ENCODE results near the gene GSG1L.
"Not testable (repeated sequence)": the region's sequence is repeated elsewhere in the genome, so short reads cannot be mapped to it uniquely, and the experiment has no call there.

GSG1L gene

GRCh38 chr16:27977966-27978365 is 85.5 kb downstream of the GSG1L start:
- no peak for DNase-seq

GRCh38 chr16:27976990-27977389 is 86.5 kb downstream of the GSG1L start:
- no peak for DNase-seq

DNA sequence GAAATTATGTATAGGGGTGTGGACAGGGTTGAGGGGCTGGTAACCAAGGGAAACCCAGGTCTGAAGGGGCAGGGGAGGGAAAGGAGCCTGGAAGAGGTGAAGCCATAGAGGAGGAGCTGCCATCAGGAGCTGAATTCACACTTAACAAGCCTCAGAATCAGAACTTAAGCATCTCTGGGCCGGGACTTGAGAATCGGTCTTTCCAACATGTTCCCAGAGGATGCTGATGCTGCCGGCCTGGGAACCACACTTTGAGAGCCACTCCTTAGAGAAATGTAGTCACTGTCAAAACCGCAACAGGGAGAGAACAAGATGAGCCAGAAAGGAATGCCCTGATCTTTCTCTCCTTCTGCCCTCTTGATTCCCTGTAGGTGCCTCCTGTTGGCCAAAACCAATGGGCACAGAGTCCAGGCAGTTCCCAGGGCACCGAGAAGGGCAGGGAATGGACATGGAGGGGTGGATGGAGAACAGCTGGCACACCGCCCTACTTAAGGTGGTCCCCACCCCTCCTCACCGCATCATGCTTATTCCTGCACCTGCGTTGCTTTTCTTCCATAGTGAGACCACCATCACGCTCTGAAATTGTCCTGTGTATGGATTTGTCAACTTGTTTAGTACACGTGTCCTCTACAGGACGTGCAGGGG is 88.5 kb downstream of the GSG1L start:
- DNase-seq: no peak

GRCh38 chr16:27973678-27974077 is 89.8 kb downstream of the GSG1L start:
- no peak for DNase-seq

- peak; percentile 53 to 64 for DNase-seq
Measured at GRCh38 chr16:27972500-27972899, 91.0 kb downstream of the GSG1L start.

DNA sequence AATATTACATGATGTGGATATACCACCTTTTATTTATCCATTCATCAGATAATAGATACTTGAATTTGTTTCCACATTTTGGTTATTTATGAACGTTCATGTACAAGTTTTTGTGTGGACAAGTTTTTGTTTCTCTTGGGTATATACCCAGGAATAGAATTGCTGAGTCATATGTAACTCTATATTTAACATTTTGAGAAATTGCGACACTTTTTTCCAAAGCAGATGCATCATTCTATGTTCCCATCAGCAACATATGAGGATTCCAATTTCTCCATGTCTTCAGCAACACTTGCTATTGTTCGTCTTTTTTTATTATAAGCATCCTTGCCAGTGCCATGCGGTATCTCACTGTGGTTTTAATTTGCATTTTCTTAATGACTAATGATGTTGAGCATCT is 93.9 kb downstream of the GSG1L start:
- DNase-seq: no peak

GRCh38 chr16:27967169-27967568 is 96.3 kb downstream of the GSG1L start:
- no peak for DNase-seq

GRCh38 chr16:27966756-27967155 is 96.8 kb downstream of the GSG1L start:
- no peak for DNase-seq

- no peak for DNase-seq
Measured at GRCh38 chr16:27965801-27966200, 97.7 kb downstream of the GSG1L start.

DNA sequence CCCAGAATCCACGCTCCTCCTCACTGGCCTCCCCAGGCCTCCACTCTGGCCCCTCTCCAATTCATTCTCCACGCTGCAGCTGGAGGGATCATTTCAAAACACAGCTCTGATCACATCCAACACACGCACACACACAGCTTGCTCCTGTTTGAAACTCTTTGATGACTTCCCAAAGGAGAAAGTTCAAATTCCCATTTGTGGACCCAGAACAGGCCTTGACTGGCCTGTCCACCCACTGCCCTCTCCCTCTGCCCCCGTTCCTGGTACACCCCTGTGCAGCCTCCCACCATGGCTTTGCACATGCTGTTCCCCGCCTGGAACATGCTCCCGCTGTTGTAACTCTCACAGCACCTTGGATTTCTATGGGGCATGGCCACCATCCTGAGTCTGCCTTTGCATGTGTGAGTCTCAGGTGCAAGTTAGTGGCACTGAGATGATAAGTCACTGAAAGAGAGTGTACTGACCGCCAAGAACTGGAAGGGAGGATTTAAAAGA is 100.0 kb downstream of the GSG1L start:
- no peak for DNase-seq

GRCh38 chr16:27962197-27962596 is 101.3 kb downstream of the GSG1L start:
- DNase-seq: no peak

- no peak for DNase-seq
Measured at GRCh38 chr16:27961296-27961620, 102.3 kb downstream of the GSG1L start.

DNA sequence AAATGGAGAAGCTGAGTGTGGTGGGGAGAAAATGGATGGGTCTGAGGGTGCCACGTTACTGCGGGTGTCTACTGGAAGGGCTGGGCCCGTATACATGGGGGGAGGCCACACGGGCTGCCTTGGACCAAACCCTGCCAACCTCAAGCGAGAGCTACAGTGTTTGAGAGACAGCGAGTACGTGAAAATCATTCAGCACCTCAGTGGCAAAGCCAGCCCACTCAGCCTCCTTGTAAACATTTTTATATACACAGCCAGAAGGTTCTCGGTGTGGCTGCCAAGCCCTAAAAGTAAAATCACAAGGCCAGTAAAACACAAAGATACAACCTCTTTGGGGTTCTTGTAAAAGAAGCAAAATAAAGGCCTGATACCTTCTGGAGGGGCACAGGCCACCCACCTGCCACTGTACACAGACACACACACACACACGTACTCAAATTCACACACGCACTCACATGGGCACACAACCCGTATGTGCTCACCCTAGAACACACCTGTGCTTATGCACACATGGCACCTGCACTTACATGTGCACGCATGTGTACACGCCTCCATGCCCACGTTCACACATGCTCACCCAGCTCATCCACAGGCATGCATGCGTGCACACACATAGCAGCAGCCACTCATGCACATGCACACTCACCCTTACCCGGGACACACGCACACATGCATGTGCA is 102.8 kb downstream of the GSG1L start:
- no peak for DNase-seq

DNA sequence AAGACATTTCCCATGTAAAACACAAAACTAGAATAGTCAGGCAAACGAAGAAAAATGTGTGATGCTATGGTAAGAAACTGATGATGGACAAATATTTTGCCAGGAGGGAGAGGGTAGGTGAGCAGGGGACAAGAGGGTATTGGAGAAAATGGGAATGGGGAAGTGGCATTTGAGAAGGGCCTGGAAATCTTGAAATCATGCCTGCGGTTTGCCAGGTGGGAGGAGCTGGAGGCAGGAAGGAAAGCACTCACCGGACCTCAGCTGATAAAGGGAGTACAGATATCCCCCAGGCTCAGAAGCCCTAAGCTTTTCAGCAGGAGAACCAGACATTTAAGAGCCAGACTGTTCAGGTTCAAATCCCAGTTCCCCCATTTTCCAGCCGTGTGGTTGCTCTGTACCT is 103.6 kb downstream of the GSG1L start:
- no peak for DNase-seq

DNA sequence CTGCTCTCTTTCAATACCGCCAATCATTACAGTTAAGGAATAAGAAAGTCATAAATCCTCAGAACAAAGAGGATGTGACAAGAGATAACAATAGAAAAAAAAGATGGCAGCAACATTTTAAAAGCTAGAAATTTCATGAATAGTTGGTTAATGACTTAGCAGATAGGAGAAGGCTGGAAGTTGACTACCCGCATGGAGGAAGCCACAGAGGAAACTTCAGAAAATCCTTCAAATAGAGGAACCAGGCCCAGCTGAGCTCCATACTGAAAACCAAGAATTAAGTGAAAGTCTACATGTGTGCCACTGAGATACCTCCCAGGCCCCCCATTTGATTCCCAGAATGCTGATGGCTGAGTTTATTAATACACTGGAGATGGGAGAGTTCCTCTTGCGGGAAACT is 109.3 kb downstream of the GSG1L start:
- DNase-seq: no peak

GRCh38 chr16:27952811-27953210 is 110.7 kb downstream of the GSG1L start:
- no peak for DNase-seq

- DNase-seq: no peak
Measured at GRCh38 chr16:27951489-27952120, 111.9 kb downstream of the GSG1L start.

GRCh38 chr16:27950206-27950887 is 113.2 kb downstream of the GSG1L start:
- DNase-seq: no peak

GRCh38 chr16:27947696-27948095 is 115.8 kb downstream of the GSG1L start:
- no peak for DNase-seq

DNA sequence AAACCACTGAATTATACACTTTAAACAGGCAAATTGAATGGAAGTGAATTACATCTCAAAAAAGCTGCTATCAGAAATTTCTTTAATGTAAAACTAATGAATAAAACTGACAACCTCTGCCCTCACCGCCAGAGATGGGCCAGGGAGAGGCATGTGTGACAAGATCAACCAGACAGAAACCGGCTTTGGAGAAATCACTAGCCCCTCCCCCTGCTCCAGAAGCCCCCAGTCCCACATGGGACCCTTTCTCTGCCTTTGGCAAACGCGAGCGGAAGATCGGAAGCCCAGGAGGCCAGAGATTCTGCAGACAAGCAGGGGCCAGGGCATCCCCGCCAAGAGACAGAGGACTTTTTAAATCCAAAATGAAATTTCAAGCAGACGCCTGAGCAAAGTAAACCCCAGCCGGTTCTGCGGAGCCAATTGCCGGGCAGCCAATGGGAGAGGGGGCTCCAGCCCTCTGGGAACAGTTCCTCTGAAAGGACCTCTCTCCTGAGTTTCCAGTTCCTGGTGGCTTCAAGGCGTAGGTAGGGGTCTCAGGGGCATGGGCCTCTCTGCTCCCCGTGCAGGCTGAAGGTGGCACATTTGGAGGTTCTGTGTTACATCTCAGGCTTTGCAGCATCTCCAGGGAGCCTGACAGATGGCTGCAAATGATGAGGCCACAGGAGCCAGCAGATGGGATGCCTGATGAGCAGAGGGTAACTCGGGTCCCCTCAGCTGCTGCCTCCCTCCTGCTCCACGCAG is 118.1 kb downstream of the GSG1L start:
- no peak for DNase-seq

DNA sequence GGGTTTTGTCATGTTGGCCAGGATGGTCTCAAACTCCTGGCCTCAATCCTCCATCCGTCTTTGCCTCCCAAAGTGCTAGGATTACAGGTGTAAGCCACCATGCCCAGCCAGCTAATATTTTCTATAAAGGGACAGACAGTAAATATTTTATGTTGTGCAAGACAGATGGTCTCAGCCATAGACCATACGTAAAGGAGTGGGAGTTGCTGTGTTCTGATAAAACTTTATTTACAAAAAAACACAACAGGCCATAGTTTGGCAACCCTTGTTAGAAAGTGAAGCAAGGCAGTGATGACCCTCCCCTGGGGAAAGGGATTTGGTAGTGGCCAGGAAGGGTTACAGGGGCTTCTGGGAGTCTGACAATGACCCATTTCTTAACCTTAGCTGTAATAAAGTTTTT is 119.7 kb downstream of the GSG1L start:
- no peak for DNase-seq

DNA sequence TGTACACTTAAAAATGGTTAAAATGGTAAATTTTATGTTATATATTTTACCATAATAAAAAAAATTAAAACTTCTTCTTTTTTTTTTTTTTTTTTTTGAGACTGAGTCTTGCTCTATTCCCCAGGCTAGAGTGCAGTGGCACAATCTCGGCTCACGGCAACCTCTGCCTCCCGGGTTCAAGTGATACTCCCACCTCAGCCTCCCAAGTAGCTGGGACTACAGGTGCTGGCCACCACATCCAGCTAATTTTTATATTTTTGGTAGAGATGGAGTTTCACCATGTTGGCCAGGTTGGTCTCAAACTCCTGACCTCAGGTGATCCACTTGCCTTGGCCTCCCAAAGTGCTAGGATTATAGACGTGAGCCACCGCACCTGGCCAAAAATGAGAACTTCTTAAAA is 121.4 kb downstream of the GSG1L start:
- DNase-seq: not testable (repeated sequence)

GRCh38 chr16:27935076-27935475 is 128.4 kb downstream of the GSG1L start:
- DNase-seq: no peak
